ENCODE results near the gene LAMP5. TPM values are rescaled to one million over a fixed set of nuclear protein-coding genes. Genes with fewer than 3 reads are reported as not detected.

The LAMP5 gene
- total RNA-seq, 1 donor from 2014 or later = 0.22 TPM

- DNase-seq (ENCODE audit: low spot score) = no peak
Observed at GRCh38 chr20:9532069-9532838, 17.9 kb downstream of the LAMP5 start.

- no peak for DNase-seq (ENCODE audit: low spot score)
Observed at GRCh38 chr20:9534025-9534424, 19.6 kb downstream of the LAMP5 start.

GRCh38 chr20:9535449-9535848 lies 21.1 kb downstream of the LAMP5 start:
- no peak for DNase-seq (ENCODE audit: low spot score)

GRCh38 chr20:9543214-9543613 lies 28.8 kb downstream of the LAMP5 start:
- no peak for DNase-seq (ENCODE audit: low spot score)

- no peak for DNase-seq (ENCODE audit: low spot score)
Observed at GRCh38 chr20:9550283-9550682, 35.9 kb downstream of the LAMP5 start.

GRCh38 chr20:9550871-9551270 lies 36.5 kb downstream of the LAMP5 start:
- DNase-seq (ENCODE audit: low spot score) = no peak

- DNase-seq (ENCODE audit: low spot score) = no peak
Observed at GRCh38 chr20:9551808-9552550, 37.6 kb downstream of the LAMP5 start.

- no peak for DNase-seq (ENCODE audit: low spot score)
Observed at GRCh38 chr20:9555781-9556180, 41.4 kb downstream of the LAMP5 start.

- no peak for DNase-seq (ENCODE audit: low spot score)
Observed at GRCh38 chr20:9557411-9557810, 43.0 kb downstream of the LAMP5 start.

GRCh38 chr20:9565910-9566550 lies 51.6 kb downstream of the LAMP5 start:
- no peak for DNase-seq (ENCODE audit: low spot score)

- no peak for DNase-seq (ENCODE audit: low spot score)
Observed at GRCh38 chr20:9566977-9567376, 52.6 kb downstream of the LAMP5 start.

- no peak for DNase-seq (ENCODE audit: low spot score)
Observed at GRCh38 chr20:9570612-9571011, 56.2 kb downstream of the LAMP5 start.

- DNase-seq (ENCODE audit: low spot score) = no peak
Observed at GRCh38 chr20:9571783-9572182, 57.4 kb downstream of the LAMP5 start.

GRCh38 chr20:9572670-9573069 lies 58.3 kb downstream of the LAMP5 start:
- no peak for DNase-seq (ENCODE audit: low spot score)

GRCh38 chr20:9573335-9574151 lies 59.2 kb downstream of the LAMP5 start:
- no peak for DNase-seq (ENCODE audit: low spot score)

- no peak for DNase-seq (ENCODE audit: low spot score)
Observed at GRCh38 chr20:9574181-9574580, 59.8 kb downstream of the LAMP5 start.

GRCh38 chr20:9574776-9575175 lies 60.4 kb downstream of the LAMP5 start:
- DNase-seq (ENCODE audit: low spot score) = no peak

GRCh38 chr20:9575836-9576235 lies 61.4 kb downstream of the LAMP5 start:
- no peak for DNase-seq (ENCODE audit: low spot score)

GRCh38 chr20:9576695-9577094 lies 62.3 kb downstream of the LAMP5 start:
- no peak for DNase-seq (ENCODE audit: low spot score)

GRCh38 chr20:9577397-9577796 lies 63.0 kb downstream of the LAMP5 start:
- DNase-seq (ENCODE audit: low spot score) = no peak

- no peak for DNase-seq (ENCODE audit: low spot score)
Observed at GRCh38 chr20:9578594-9578993, 64.2 kb downstream of the LAMP5 start.

All from mesenteric fat pad (tissue), 1 donor.